ENCODE data around the gene CTSZ.
"Not testable (repeated sequence)": the region's sequence is repeated elsewhere in the genome, so short reads cannot be mapped to it uniquely, and the experiment has no call there.

CTSZ gene

DNA sequence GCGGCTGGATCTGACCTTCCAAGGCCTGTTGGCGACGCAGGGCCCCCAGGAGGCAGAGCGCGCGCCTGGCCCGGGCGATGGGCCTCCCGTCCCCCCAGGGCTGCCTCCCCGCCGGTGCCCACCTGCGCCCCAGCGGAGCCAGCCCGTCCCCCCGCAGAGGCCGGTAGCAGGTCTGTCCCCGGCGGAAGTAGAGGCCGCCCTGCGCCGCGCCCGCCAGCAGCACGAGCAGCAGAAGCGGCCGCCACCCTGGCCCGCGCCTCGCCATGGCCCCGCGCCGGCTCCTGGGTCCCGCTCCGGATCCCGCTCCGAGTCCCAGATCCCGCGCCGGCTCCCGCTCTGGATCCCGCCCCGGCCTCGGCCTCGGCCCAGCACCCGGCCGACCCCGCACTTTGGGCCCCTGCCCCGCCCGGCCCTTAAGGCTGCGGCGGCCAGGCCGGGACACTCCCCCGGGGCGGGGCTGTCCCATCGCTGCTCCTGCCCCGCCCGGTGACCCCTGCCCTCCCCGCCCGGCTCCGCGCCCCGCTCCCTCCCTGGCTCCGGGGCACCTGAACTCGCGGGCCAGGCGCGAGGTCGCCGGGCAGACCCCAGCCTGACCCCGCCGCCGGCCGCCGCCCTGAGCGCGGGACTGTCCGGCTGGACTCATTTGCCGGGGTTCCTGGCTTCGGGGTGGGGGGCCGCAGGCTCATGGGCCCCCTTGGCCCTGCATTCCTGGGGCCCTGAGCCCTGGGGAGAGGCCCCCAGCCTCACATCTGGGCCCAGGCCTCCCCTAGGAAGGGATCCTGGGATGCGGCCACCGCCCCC lies at the start of gene CTSZ:
CTSZ (minus strand) TSS at position 391 of the 801 bp plus-strand sequence; CDS start at position 265, 126 bp downstream.
- DNase-seq, result no peak

DNA sequence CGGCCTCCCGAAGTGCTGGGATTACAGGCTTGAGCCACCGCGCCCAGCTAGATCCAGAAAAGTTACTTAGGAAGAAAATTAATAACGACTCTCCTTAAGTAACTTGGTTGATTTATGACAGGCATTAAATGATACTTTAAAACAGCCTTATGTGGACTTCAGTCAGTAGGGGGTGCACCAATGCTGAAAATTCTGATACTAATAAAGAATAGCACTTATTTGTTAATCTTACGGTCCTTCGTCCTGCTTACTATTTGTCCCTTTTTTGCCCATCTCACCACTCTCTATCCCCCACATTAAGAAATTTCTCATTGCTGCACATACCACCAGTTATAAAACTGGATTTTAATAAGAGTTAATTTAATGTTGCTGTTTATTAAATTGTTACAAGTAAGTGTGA lies 48.2 kb upstream of the CTSZ start:
- no peak for DNase-seq

- no peak for DNase-seq
Measured at GRCh38 chr20:59051666-59052185, 44.7 kb upstream of the CTSZ start.

DNA sequence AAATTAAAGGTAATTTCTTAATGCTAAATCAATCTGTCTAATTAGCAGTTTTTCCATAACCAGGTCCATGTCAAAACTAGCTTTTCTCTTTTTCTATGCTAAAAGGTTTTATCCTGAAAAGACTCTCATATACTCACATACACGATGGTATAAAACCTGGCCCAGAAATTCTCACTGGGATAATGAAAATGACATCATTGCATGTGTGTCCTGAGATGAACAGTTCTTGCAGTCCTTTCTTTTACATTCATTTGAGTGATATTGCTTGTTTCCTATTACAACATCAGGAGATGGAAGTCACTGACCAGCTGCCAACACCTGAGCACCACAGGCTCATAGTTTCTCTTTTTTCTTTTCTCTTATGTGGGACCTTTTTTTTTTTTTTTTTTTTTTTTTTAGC lies 43.4 kb upstream of the CTSZ start:
- DNase-seq, result no peak

GRCh38 chr20:59048681-59049030 lies 41.6 kb upstream of the CTSZ start:
- DNase-seq, result no peak

DNA sequence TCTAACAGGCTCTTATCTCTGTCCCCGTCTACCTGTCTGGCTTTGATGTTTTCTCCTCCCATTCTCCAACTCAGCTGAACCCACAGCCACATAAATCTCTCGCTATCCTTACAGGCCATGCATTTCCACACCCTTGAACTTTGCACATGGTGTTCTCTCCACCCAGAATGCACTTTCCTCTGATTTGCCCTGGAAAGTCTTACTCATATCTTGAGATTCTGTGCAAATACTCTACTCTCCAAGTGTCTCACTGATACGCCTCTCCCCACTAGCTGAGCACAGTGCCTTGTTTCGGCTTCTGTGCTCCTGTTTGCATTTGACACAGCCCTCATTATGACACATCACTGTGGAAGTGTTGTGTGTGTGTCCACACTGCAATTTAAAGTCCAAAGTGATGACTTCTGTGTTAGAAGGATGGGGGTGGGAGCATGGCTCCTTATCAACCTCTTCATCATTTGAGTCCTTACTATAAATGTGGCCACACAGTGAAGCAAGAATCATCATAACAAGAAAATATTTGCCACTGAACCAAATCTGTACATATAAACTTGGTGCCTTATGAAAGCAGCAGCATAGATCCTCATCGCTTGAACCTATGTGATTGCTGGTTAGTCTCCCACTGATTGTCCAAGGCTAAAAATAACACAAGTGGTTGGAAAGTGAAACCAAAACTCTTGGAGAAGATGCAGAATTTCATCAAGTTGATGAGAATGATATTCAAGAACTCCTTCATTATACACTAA lies 41.1 kb upstream of the CTSZ start:
- DNase-seq, result no peak

DNA sequence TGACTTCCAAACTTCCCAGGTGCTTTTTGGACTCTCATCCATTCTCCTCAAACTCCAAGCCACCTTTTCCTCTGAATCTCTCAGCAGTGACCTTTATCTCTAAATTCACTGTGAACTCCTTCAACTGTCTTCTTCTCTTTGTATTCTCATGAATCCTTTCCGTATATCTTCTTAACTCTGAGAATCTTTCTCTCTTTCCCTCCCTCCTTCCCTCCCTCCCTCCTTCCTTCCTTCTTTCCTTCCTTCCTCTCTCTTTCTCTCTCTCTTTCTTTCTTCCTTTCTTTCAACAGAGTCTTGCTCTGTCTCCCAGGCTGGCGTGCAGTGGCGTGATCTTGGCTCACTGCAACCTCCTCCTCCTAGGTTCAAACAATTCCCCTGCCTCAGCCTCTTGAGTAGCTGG lies 39.8 kb upstream of the CTSZ start:
- DNase-seq, result no peak

- DNase-seq, result no peak
Measured at GRCh38 chr20:59044796-59045195, 37.7 kb upstream of the CTSZ start.

GRCh38 chr20:59044295-59044694 lies 37.2 kb upstream of the CTSZ start:
- no peak for DNase-seq

DNA sequence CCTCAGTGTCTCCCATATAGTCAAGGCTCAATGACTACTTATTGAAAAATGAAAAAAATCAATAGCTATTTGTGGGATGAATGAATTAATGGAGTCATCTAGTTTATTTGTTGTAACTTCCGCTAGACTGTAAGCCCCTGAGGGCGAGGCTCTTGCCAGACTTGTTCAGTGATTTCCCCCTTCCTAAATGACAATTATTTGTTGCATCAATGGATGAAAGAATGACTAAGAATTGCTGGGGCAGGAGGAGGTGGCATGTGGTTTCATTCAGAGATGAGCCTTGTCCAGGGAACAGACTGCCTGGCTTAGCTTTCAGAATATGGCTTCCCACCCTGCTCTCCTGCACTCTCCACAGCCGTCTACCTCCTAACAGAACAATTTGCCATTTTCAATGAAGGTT lies 36.6 kb upstream of the CTSZ start:
- DNase-seq, result no peak

DNA sequence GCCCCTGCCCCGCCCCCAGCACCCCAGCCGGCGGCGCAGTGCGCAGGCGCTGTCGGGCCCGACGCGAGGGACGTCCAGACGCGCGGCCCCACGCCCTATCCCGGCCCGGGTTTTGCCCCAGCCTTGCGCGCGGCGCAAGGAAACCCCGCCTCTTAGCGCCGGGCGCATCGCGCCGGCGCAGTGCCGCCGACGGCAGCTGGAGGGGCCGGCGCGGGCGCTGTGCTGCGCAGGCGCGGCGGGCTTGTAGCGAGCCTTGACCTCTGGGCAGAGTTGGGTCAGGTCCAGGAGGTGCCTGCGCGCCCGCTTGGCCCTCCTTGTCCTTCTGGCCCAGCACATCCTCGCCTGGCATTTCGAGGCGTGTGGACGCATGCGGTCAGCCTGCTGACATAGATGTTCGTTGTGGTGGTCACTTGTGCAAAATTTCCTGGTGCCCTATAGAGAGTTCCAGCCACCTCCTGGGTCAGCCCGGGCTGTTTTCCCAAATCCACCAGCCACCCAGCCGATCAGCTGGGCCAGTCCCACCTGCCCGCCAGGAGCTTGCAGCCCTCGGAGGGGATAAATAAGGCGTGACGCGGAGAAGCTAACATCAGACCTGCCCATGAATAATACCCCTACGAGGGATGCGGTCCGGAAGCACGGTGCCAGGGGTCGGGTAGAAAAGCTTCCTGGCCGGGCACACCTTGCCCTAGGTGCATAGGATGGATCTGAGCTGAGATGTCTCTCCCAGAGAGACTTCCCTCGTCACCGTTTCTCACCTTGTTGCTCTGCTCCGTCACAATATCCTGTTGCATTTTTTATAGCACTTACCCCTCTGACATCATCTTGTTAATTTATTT lies 36.0 kb upstream of the CTSZ start:
- peak; percentile 43 for DNase-seq

GRCh38 chr20:59042151-59042795 lies 35.2 kb upstream of the CTSZ start, which contains the start of gene PRELID3B:
Gene PRELID3B, minus strand, starts transcription at chr20:59042786. Its CDS starts 56 bp downstream, at chr20:59042730.
- DNase-seq, result no peak

DNA sequence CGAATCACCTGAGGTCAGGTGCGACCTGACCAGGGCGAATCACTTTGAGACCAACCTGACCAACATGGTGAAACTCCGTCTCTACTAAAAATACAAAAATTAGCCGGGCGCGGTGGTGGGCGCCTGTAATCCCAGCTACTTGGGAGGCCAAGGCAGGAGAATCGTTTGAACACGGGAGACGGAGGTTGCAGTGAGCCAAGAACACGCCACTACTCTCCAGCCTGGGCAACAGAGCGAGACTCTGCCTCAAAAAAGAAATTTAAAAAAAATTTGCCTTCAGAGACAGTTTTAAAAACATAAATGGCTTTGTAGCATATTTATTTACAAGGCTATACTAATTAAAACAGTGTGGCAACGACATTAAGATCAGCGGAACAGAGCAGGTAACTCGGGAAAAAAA lies 34.4 kb upstream of the CTSZ start:
- not testable (repeated sequence) for DNase-seq

GRCh38 chr20:59040667-59041066 lies 33.6 kb upstream of the CTSZ start:
- DNase-seq, result no peak

GRCh38 chr20:59039233-59039632 lies 32.2 kb upstream of the CTSZ start:
- no peak for DNase-seq

- no peak for DNase-seq
Measured at GRCh38 chr20:59037386-59037785, 30.3 kb upstream of the CTSZ start.

DNA sequence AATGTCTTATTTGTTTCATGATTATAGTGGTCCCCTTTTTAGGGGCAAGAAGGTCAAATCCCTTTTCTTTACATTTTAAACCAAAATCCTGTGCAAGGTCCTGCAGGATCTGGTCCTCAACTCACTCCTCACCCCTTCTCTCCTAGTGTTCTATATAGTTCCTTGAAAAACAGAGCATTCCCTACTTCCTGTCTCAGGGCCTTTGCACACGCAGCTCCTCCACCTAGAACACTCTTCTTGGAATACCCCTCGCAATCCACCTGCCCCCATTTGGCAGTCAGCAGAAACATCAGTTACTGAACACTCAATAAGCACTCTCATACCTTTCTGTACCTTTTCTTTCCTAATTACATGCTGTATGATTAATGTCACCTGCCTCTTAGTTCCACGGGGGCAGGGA lies 28.3 kb upstream of the CTSZ start:
- DNase-seq, result no peak

- no peak for DNase-seq
Measured at GRCh38 chr20:59033616-59034165, 26.6 kb upstream of the CTSZ start.

DNA sequence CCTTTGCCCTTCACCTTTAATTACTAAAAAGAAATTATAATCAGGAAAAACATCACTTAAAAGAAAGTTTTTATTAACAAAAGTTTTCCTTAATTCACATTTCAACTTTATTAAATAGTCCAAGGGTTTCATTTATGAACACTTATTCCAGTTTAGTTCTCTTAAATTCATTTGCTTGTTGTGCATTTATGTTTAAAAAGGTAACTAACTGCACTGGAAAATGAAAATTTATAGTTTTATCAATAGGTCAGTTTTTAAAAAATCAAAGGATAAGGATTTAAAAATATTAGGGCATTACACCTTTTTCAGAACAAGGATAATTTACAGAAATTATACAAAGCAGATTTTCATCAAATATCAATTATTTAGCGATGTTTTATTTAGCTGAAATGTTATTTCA lies 26.0 kb upstream of the CTSZ start:
- DNase-seq, result no peak

- peak; percentile 23 for DNase-seq
Measured at GRCh38 chr20:59032713-59033059, 25.6 kb upstream of the CTSZ start.

GRCh38 chr20:59032023-59032712 lies 25.1 kb upstream of the CTSZ start, which contains the start of gene ATP5F1E:
Gene ATP5F1E, minus strand, starts transcription at chr20:59032335. Its CDS starts 84 bp downstream, at chr20:59032251.
- peak; percentile 72 for DNase-seq

GRCh38 chr20:59031564-59032022 lies 24.5 kb upstream of the CTSZ start:
- DNase-seq, result no peak
